ENCODE data around the gene KRT6B.

The KRT6B gene

GRCh38 chr12:52446367-52447045, 5.4 kb downstream of the KRT6B start:
- H3K4me3 ChIP-seq (ENCODE audit: low read depth, low read length): no peak overlapping the region
- no peak for TF ChIP-seq CTCF (IDR thresholded peaks at IDR 0.05; ENCODE audit: borderline replicate concordance, insufficient read depth, low read depth, low read length)

GRCh38 chr12:52445876-52446275, 6.1 kb downstream of the KRT6B start:
- no peak overlapping the region for H3K4me3 ChIP-seq (ENCODE audit: low read depth, low read length)
- TF ChIP-seq CTCF (IDR thresholded peaks at IDR 0.05; ENCODE audit: borderline replicate concordance, insufficient read depth, low read depth, low read length): no peak

GRCh38 chr12:52444647-52445595, 7.0 kb downstream of the KRT6B start:
- H3K4me3 ChIP-seq (ENCODE audit: low read depth, low read length): no peak overlapping the region
- no peak for TF ChIP-seq CTCF (IDR thresholded peaks at IDR 0.05; ENCODE audit: borderline replicate concordance, insufficient read depth, low read depth, low read length)

- H3K4me3 ChIP-seq (ENCODE audit: low read depth, low read length): no peak overlapping the region
- no peak for TF ChIP-seq CTCF (IDR thresholded peaks at IDR 0.05; ENCODE audit: borderline replicate concordance, insufficient read depth, low read depth, low read length)
These were observed 8.0 kb downstream of the KRT6B start for GRCh38 chr12:52443966-52444365.

- H3K4me3 ChIP-seq (ENCODE audit: low read depth, low read length): no peak overlapping the region
- no peak for TF ChIP-seq CTCF (IDR thresholded peaks at IDR 0.05; ENCODE audit: borderline replicate concordance, insufficient read depth, low read depth, low read length)
These were observed 9.3 kb downstream of the KRT6B start for GRCh38 chr12:52442600-52443061.

GRCh38 chr12:52441320-52441911, 10.5 kb downstream of the KRT6B start:
- H3K4me3 ChIP-seq (ENCODE audit: low read depth, low read length): no peak overlapping the region

More at GRCh38 chr12:52441320-52441911, 10.5 kb downstream of the KRT6B start:
- no peak for TF ChIP-seq CTCF (IDR thresholded peaks at IDR 0.05; ENCODE audit: borderline replicate concordance, insufficient read depth, low read depth, low read length)
